Esophagus (tissue), 2 donors: Measurements from ENCODE around the gene SIN3B. TPM values are rescaled to one million over a fixed set of nuclear protein-coding genes. Genes with fewer than 3 reads are reported as not detected.
"Not testable (repeated sequence)": the region's sequence is repeated elsewhere in the genome, so short reads cannot be mapped to it uniquely, and the experiment has no call there.

Experiments used
- H3K27ac ChIP-seq, 2 donors: one replicate each; pipeline ENCODE4 v1.5.1; 2013; ENCODE audit warnings: low read depth in 2 of 2, mild to moderate bottlenecking in 2 of 2, inconsistent platforms in 1 of 2, low read length in 1 of 2, moderate library complexity in 1 of 2
- H3K27me3 ChIP-seq, 2 donors: one replicate each; pipeline ENCODE4 v1.6.1; 2013; ENCODE audit warnings: low read length in 2 of 2, control low read depth in 1 of 2, mild to moderate bottlenecking in 1 of 2; ENCODE audit not compliant: insufficient read depth in 2 of 2, control insufficient read depth in 1 of 2
- H3K36me3 ChIP-seq, 2 donors: one replicate each; pipeline ENCODE4 v1.6.1; 2013; ENCODE audit warnings: low read length in 1 of 2; ENCODE audit not compliant: control insufficient read depth in 2 of 2, insufficient read depth in 2 of 2
- H3K4me1 ChIP-seq, 2 donors: one replicate each; pipeline ENCODE4 v1.6.1; 2013; ENCODE audit warnings: low read length in 1 of 2; ENCODE audit not compliant: control insufficient read depth in 2 of 2, insufficient read depth in 2 of 2
- H3K4me3 ChIP-seq, 2 donors: one replicate each; pipeline ENCODE4 v1.5.1; 2013; ENCODE audit warnings: low read length in 2 of 2, mild to moderate bottlenecking in 2 of 2, low read depth in 1 of 2, moderate library complexity in 1 of 2
- H3K9me3 ChIP-seq, 2 donors: one replicate each; pipeline ENCODE4 v1.6.1; 2013; ENCODE audit warnings: mild to moderate bottlenecking in 2 of 2, low read depth in 1 of 2, low read length in 1 of 2, moderate library complexity in 1 of 2; ENCODE audit not compliant: control insufficient read depth in 2 of 2, insufficient read depth in 1 of 2
- WGBS, 2 donors: extraction: QIAGEN DNeasy Blood & Tissue Kit; methylation state at CpG; one replicate each; pipeline ENCODE4 v1.1.7; 2013; 5-methylcytosine and 5-hydroxymethylcytosine counted together
- polyA plus RNA-seq, 2 donors: library from polyadenylated mRNA; stranded (reverse); fragments of 200-250 nt; gene quantifications; one replicate each; pipeline ENCODE4 v1.2.3, GENCODE V29; 2013
- donor health status: healthy with polysubstance abuse.
- donor health status: Bipolar disorder and iron deficiency.

The SIN3B gene
- polyA plus RNA-seq, 2 donors = 19.0 to 40.3 TPM

GRCh38 chr19:16795731-16796130, 33.5 kb upstream of the SIN3B start:
- H3K4me1 ChIP-seq = no peaks in the 10 kb centered on the region
- H3K4me3 ChIP-seq = no peak overlapping the region
- H3K27ac ChIP-seq = no peak overlapping the region
- H3K36me3 ChIP-seq = no peaks in the 10 kb centered on the region
- H3K9me3 ChIP-seq = peaks cover 0 to 3% of the 10 kb centered on the region in 2 donors
- no peaks in the 10 kb centered on the region for H3K27me3 ChIP-seq
- WGBS, 2 donors = 74 to 81% methylated on average over 3 of the region's 3 CpGs

DNA sequence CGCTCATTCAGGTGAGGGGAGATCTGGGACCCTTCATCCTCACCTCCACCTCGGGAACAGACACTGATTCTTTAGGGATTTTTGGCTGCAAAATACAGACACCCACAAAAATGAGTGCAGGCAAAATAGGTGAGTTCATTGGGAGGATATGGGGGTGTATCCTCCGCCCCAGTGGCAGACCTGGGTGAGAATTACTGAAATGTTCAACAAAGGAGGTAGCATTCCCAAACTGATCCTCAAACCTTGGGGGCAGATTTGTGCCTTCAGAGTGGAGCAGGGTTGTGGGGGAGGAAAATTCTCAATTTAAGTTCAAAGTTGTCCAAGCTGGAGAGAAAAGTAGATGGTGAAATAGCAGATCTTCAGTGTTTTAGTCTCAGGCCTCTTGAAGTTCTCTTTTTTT, 31.3 kb upstream of the SIN3B start:
- Histone ChIP-seq H3K36me3 (no peaks in the 10 kb centered on the region), H3K9me3 (peaks cover 0 to 3% of the 10 kb centered on the region in 2 donors), H3K4me1 (no peaks in the 10 kb centered on the region), H3K27ac (no peak overlapping the region), H3K4me3 (no peak overlapping the region), H3K27me3 (no peaks in the 10 kb centered on the region)
- WGBS, 2 donors = 89 to 96% methylated on average over 3 of the region's 3 CpGs

- H3K27me3 ChIP-seq, H3K9me3 ChIP-seq, H3K4me1 ChIP-seq, H3K4me3 ChIP-seq, H3K36me3 ChIP-seq, H3K27ac ChIP-seq: not testable (repeated sequence)
- whole genome bisulfite sequencing, 2 donors = 86 to 90% methylated on average over 6 of the region's 6 CpGs
These were observed 30.9 kb upstream of the SIN3B start for GRCh38 chr19:16798326-16798725.

DNA sequence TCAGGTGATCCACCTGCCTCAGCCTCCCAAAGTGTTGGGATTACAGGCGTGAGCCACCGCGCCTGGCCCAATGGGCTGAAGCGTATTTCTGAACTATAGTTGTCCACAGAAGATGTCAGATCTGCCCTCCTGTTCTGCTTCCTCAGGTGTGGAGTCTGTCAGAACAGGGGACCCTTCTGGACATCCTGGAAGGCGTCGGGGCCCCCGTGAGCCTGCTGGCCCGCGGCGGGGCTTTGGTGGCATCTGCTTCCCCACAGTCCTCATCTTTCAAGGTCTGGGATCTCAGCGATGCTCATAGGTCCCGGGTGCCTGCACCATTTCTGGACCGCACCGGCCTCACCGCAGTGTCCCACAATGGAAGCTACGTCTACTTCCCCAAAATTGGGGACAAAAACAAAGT, 29.5 kb upstream of the SIN3B start:
- Histone ChIP-seq H3K27ac (no peak overlapping the region), H3K9me3 (peaks cover 0 to 3% of the 10 kb centered on the region in 2 donors), H3K4me1 (no peaks in the 10 kb centered on the region), H3K27me3 (no peaks in the 10 kb centered on the region), H3K4me3 (no peak overlapping the region), H3K36me3 (no peaks in the 10 kb centered on the region)
- WGBS, 2 donors = 96 to 97% methylated on average over 16 of the region's 16 CpGs

GRCh38 chr19:16801600-16802013, 27.6 kb upstream of the SIN3B start:
- Histone ChIP-seq H3K36me3 (no peaks in the 10 kb centered on the region), H3K4me3 (no peak overlapping the region), H3K4me1 (no peaks in the 10 kb centered on the region), H3K9me3 (no peaks in the 10 kb centered on the region), H3K27me3 (no peaks in the 10 kb centered on the region), H3K27ac (no peak overlapping the region)
- 61 to 65% methylated on average over 8 of the region's 8 CpGs for WGBS, 2 donors

- no peaks in the 10 kb centered on the region for H3K9me3 ChIP-seq
- H3K4me1 ChIP-seq = no peaks in the 10 kb centered on the region
- 83 to 90% methylated on average over 4 of the region's 4 CpGs for WGBS, 2 donors
- no peaks in the 10 kb centered on the region for H3K27me3 ChIP-seq
- no peak overlapping the region for H3K27ac ChIP-seq
- no peak overlapping the region for H3K4me3 ChIP-seq
- no peaks in the 10 kb centered on the region for H3K36me3 ChIP-seq
These were observed 25.0 kb upstream of the SIN3B start for GRCh38 chr19:16804176-16804575.

- WGBS, 2 donors = 91% methylated on average over 31 of the region's 31 CpGs
- no peaks in the 10 kb centered on the region for H3K4me1 ChIP-seq
- peaks cover 0 to 3% of the 10 kb centered on the region in 2 donors for H3K9me3 ChIP-seq
- no peaks in the 10 kb centered on the region for H3K27me3 ChIP-seq
- no peak overlapping the region for H3K27ac ChIP-seq
- H3K4me3 ChIP-seq = no peak overlapping the region
- H3K36me3 ChIP-seq = no peaks in the 10 kb centered on the region
These were observed 21.5 kb upstream of the SIN3B start for GRCh38 chr19:16807549-16808284.

- Histone ChIP-seq H3K4me1 (no peaks in the 10 kb centered on the region), H3K9me3 (peaks cover 6 to 12% of the 10 kb centered on the region in 2 donors), H3K4me3 (no peak overlapping the region), H3K27me3 (no peaks in the 10 kb centered on the region), H3K27ac (no peak overlapping the region), H3K36me3 (no peaks in the 10 kb centered on the region)
- 22 to 36% methylated on average over 1 of the region's 1 CpG for WGBS, 2 donors
These were observed 14.6 kb upstream of the SIN3B start for GRCh38 chr19:16814526-16815100.

GRCh38 chr19:16820056-16820455, 9.1 kb upstream of the SIN3B start:
- Histone ChIP-seq H3K4me3 (no peak overlapping the region), H3K9me3 (peaks cover 3% of the 10 kb centered on the region in 2 donors), H3K4me1 (peaks cover 0 to under 1% of the 10 kb centered on the region in 2 donors), H3K36me3 (no peaks in the 10 kb centered on the region), H3K27me3 (no peaks in the 10 kb centered on the region), H3K27ac (no peak overlapping the region)
- 82 to 96% methylated on average over 1 of the region's 1 CpG for WGBS, 2 donors

DNA sequence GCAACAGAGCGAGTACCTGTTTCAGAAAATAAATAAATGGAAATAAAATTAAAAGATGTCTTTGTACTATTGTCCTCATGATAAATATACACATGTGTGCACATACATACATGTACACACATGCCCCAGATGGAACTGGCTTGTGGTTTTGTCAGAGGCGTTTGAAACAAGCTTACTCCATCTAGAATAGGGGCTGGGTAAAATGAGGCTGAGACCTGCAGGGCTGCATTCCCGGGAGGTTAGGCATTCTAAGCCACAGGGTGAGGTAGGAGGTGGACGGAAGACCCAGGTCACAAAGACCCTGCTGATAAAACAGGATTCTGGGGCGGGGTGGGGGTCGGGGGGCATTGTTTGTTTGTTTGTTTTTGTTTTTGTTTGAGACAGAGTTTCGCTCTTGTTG, 8.1 kb upstream of the SIN3B start:
- Histone ChIP-seq H3K4me3 (no peak overlapping the region), H3K9me3 (no peaks in the 10 kb centered on the region), H3K36me3 (no peaks in the 10 kb centered on the region), H3K27me3 (no peaks in the 10 kb centered on the region), H3K27ac (no peak overlapping the region), H3K4me1 (peaks cover 0 to 5% of the 10 kb centered on the region in 2 donors)
- WGBS, 2 donors = 62 to 71% methylated on average over 7 of the region's 7 CpGs
